HG03342 (cell line): ENCODE data around the gene RAB32.
A peak's percentile ranks its signal among the peaks of the same experiment; 100 is the strongest.

Experiments
- ATAC-seq: cut with Tn5 transposase; IDR thresholded peaks from one replicate; pipeline ENCODE4 v1.9.1; 2021; ENCODE audit warnings: mild to moderate bottlenecking, moderate library complexity; ENCODE audit not compliant: unreplicated experiment

RAB32 gene

DNA sequence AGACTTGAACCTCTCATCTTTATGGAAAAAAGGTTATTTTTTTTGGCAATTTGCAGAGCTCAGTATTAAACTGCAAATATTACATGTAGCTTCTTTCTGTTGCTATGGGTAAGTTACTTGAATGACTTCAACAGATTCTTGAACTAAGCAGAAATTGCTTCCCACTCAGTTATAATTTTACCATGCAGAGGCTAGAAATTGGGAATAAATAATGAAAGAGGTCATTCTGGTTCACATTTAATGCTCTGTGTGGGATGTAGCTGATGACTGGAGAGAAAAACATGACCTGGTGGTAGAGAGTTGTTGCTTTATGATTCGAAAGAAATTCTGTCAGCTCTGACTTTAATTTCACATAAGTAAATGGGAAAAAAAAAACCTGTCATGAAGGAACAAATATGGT, 38.3 kb downstream of the RAB32 start:
- no peak for ATAC-seq

- ATAC-seq = no peak
Observed at GRCh38 chr6:146582857-146583256, 39.2 kb downstream of the RAB32 start.

- no peak for ATAC-seq
Observed at GRCh38 chr6:146583966-146584365, 40.3 kb downstream of the RAB32 start.

GRCh38 chr6:146587459-146587858, 43.8 kb downstream of the RAB32 start:
- no peak for ATAC-seq

- no peak for ATAC-seq
Observed at GRCh38 chr6:146590492-146590891, 46.9 kb downstream of the RAB32 start.

DNA sequence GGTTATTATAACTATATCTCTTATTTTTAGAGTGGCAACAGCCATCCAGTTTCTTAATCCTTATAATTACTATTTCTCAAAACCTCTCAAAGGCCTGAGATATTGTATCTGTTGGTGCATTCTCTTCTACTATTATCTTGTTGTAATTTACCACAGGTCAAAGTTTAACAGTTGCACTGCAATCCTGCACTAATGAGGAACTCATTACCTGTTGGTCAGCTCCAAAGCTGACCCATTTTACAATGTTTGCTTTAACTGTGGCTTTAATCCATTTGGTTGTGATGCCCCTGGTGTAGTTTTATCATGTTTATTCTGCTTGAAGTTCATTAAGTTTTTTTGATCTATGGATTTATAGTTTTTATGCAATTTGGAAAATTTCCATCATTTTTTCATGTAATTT, 48.8 kb downstream of the RAB32 start:
- no peak for ATAC-seq

DNA sequence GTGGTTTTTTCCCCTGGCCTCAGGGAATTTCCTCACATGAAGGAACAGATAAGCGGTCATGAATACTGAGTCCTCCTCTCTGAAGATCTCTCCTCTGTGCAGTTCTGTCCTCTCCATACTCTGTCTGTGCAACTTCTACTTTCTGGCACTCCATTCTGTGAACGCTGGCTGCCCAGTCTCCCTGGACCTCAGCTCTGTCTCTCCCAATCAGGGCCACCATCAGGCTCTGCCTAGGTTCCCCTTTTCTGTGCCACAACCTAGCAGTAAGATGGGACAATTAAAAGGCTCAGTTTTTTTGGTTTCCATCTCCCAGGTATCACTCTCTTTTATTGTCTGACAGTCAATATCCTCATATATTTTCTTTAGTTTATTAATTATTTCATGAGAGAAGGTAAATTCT, 50.4 kb downstream of the RAB32 start:
- ATAC-seq = no peak

- no peak for ATAC-seq
Observed at GRCh38 chr6:146594495-146594894, 50.9 kb downstream of the RAB32 start.

GRCh38 chr6:146595972-146596731, 52.5 kb downstream of the RAB32 start:
- peak; percentile 63 for ATAC-seq

- peak; percentile 52 for ATAC-seq
Observed at GRCh38 chr6:146598772-146599405, 55.3 kb downstream of the RAB32 start, which contains the start of gene ADGB. Gene ADGB (plus strand): TSS chr6:146598972. CDS start chr6:146599041, 69 bp downstream.

DNA sequence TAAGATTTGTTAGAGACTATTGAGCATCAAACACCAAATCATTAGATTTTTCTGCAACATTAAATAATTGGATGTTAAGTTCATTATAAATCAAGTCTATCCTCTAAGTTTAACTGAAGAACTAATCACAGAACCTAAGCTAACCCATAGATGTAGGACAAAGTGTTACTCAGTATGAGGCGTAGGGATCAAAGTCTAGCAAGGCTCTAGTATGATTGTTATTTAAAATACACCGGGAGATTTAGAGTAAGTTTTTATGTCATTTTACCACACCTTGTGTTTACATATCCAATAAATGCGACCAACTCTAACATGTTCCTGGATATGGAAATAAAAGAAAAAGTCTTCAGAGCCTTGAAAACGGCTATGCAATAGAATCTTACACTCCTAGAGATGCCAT, 57.7 kb downstream of the RAB32 start:
- no peak for ATAC-seq

GRCh38 chr6:146602526-146602925, 58.9 kb downstream of the RAB32 start:
- ATAC-seq = no peak
